Measurements from ENCODE around the gene CHST6.

The CHST6 gene

DNA sequence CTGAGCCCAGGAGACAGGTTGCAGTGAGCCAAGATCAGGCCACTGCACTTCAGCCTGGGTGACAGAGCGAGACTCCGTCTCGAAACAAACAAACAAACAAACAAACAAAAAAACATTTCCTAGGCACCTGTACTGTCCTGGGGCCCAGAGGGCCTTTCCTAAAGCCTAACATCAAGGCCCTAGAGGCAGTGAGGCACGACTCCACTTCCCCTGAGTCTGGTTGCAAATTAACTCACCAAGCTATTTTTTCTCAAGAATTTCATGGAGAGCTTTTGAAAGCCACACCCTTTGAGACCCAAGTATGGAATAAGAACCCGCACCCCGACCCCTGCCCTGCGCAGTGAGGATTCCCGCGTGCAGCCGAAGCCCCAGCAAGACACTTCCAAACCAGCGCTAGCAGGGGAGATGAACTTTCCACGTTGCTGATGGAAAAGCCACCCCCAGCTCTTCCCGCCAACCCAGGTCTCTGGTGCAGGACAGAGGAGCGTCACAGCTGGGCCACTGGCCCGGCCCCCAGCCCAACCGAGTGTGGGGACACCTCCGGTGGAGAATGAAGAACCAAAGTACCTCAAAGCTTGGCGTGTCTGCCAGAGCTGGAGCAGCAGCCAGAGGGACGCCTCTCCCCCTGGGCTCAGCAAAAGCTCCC is 39.4 kb upstream of the CHST6 start:
- H3K4me3 ChIP-seq (ENCODE audit: control insufficient read depth, low read depth, low read length), result no peak overlapping the region
- no peak for DNase-seq (ENCODE audit: low read depth)
- TF ChIP-seq CTCF (IDR thresholded peaks at IDR 0.05; ENCODE audit: control insufficient read depth, insufficient read depth, low read depth, low read length, missing control alignments), result no peak

DNA sequence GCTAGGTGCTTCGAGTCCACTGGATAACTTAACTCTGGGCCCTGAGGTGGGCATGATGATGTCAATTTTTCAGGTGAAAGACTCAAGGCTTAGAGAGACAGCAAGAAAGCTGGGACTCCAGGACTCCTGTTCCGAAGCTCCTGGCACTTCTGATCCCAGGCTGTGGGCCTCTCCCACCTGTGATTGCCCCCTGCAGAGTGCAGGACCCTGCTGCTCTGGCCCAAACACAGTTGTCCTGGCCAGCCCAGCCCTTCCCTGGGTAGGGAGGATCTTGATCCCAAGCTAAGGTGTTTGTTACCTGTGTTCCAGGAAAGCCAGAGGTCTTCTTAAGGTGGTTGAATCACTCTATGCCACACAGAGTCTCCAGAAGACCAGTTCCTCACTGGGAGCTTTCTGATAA is 37.5 kb upstream of the CHST6 start:
- TF ChIP-seq CTCF (IDR thresholded peaks at IDR 0.05; ENCODE audit: control insufficient read depth, insufficient read depth, low read depth, low read length, missing control alignments), result no peak
- no peak for DNase-seq (ENCODE audit: low read depth)

GRCh38 chr16:75532142-75532765 is 37.0 kb upstream of the CHST6 start:
- no peak overlapping the region for H3K4me3 ChIP-seq (ENCODE audit: control insufficient read depth, low read depth, low read length)
- TF ChIP-seq CTCF (IDR thresholded peaks at IDR 0.05; ENCODE audit: control insufficient read depth, insufficient read depth, low read depth, low read length, missing control alignments), result no peak
- DNase-seq (ENCODE audit: low read depth), result no peak

More for the DNA sequence above, 37.5 kb upstream of the CHST6 start:
- no peak overlapping the region for H3K4me3 ChIP-seq (ENCODE audit: control insufficient read depth, low read depth, low read length)

- H3K4me3 ChIP-seq (ENCODE audit: control insufficient read depth, low read depth, low read length), result no peak overlapping the region
- TF ChIP-seq CTCF (IDR thresholded peaks at IDR 0.05; ENCODE audit: control insufficient read depth, insufficient read depth, low read depth, low read length, missing control alignments), result no peak
- DNase-seq (ENCODE audit: low read depth), result no peak
Observed at GRCh38 chr16:75529959-75530358, 34.7 kb upstream of the CHST6 start.

GRCh38 chr16:75529056-75529905 is 34.0 kb upstream of the CHST6 start:
- TF ChIP-seq CTCF (IDR thresholded peaks at IDR 0.05; ENCODE audit: control insufficient read depth, insufficient read depth, low read depth, low read length, missing control alignments), result no peak
- no peak for DNase-seq (ENCODE audit: low read depth)
- no peak overlapping the region for H3K4me3 ChIP-seq (ENCODE audit: control insufficient read depth, low read depth, low read length)

- TF ChIP-seq CTCF (IDR thresholded peaks at IDR 0.05; ENCODE audit: control insufficient read depth, insufficient read depth, low read depth, low read length, missing control alignments), result no peak
- no peak overlapping the region for H3K4me3 ChIP-seq (ENCODE audit: control insufficient read depth, low read depth, low read length)
- no peak for DNase-seq (ENCODE audit: low read depth)
Observed at GRCh38 chr16:75527825-75528299, 32.6 kb upstream of the CHST6 start.

Data from AG09309 (cell line).